ENCODE results near the gene JTB. TPM values are rescaled to one million over a fixed set of nuclear protein-coding genes. Genes with fewer than 3 reads are reported as not detected.

The JTB gene
- total and polyA plus RNA-seq, 2 experiments from 2014 or later = 183 to 242 TPM

GRCh38 chr1:153995202-153995601 lies 17.7 kb upstream of the JTB start:
- peaks cover 5% of the 10 kb centered on the region; the same call in 1 of the 2 replicates for H4K20me1 ChIP-seq (ENCODE audit: insufficient read depth)
- H3F3A ChIP-seq (ENCODE audit: insufficient read depth) = peaks cover 46% of the 10 kb centered on the region
- in situ Hi-C loops (cut with MboI) = no loop called here
- no peaks in the 10 kb centered on the region for H3K9me3 ChIP-seq (ENCODE audit: low read depth)
- peaks cover 21% of the 10 kb centered on the region for H3K36me3 ChIP-seq (ENCODE audit: low read depth)
- TF ChIP-seq EZH2phosphoT487 (IDR thresholded peaks at IDR 0.05; ENCODE audit: insufficient read depth, low read depth) (no peak), EZH2 (IDR thresholded peaks at IDR 0.05; ENCODE audit: insufficient read depth, poor library complexity, severe bottlenecking) (no peak)
- H3K9me2 ChIP-seq (ENCODE audit: insufficient read depth) = no peaks in the 10 kb centered on the region
- peaks cover 18% of the 10 kb centered on the region for H3K4me1 ChIP-seq (ENCODE audit: insufficient read depth)
- H3K27me3 ChIP-seq (replicated peaks; ENCODE audit: insufficient read depth) = no peaks in the 10 kb centered on the region
- H3K27ac ChIP-seq = no peak overlapping the region
- no peak overlapping the region for H3K9ac ChIP-seq
- no peak overlapping the region for H3K4me2 ChIP-seq (ENCODE audit: unreplicated experiment)
- peaks cover 23% of the 10 kb centered on the region for H3K79me2 ChIP-seq (ENCODE audit: insufficient read depth)
- DNase-seq = no peak
- no peak overlapping the region for H2AFZ ChIP-seq
- no peak overlapping the region for H3K4me3 ChIP-seq
- WGBS, 2 experiments (ENCODE audit: low coverage in 1 of 2, low lambda C conversion rate in 2 of 2, missing lambda C conversion rate in 2 of 2) = 80 to 88% methylated on average over 3 of the region's 3 CpGs

GRCh38 chr1:153991806-153992205 lies 14.3 kb upstream of the JTB start:
- 79 to 86% methylated on average over 2 of the region's 2 CpGs for WGBS, 2 experiments (ENCODE audit: low coverage in 1 of 2, low lambda C conversion rate in 2 of 2, missing lambda C conversion rate in 2 of 2)
- peak overlapping the region; percentile 95 for H3K4me3 ChIP-seq
- no peak for TF ChIP-seq EZH2 (IDR thresholded peaks at IDR 0.05; ENCODE audit: insufficient read depth, poor library complexity, severe bottlenecking)
- no peak for TF ChIP-seq EZH2phosphoT487 (IDR thresholded peaks at IDR 0.05; ENCODE audit: insufficient read depth, low read depth)
- peaks cover 21% of the 10 kb centered on the region for H3K36me3 ChIP-seq (ENCODE audit: low read depth)
- peak overlapping the region; percentile 100 for H3K4me2 ChIP-seq (ENCODE audit: unreplicated experiment)
- H3K79me2 ChIP-seq (ENCODE audit: insufficient read depth) = peaks cover 23% of the 10 kb centered on the region
- H3K9me2 ChIP-seq (ENCODE audit: insufficient read depth) = no peaks in the 10 kb centered on the region
- peak overlapping the region; percentile 83 for H3K27ac ChIP-seq
- H2AFZ ChIP-seq = no peak overlapping the region
- DNase-seq = no peak
- H3K9me3 ChIP-seq (ENCODE audit: low read depth) = no peaks in the 10 kb centered on the region
- H3K27me3 ChIP-seq (replicated peaks; ENCODE audit: insufficient read depth) = no peaks in the 10 kb centered on the region
- H3K4me1 ChIP-seq (ENCODE audit: insufficient read depth) = peaks cover 20% of the 10 kb centered on the region
- in situ Hi-C loops (cut with MboI) = no loop called here
- peaks cover 54% of the 10 kb centered on the region for H3F3A ChIP-seq (ENCODE audit: insufficient read depth)
- peak overlapping the region; percentile 99 for H3K9ac ChIP-seq
- H4K20me1 ChIP-seq (ENCODE audit: insufficient read depth) = peaks cover 5% of the 10 kb centered on the region; the same call in 1 of the 2 replicates

GRCh38 chr1:153991151-153991630 lies 13.7 kb upstream of the JTB start:
- peak overlapping the region; percentile 95 for H3K4me3 ChIP-seq
- peaks cover 23% of the 10 kb centered on the region for H3K79me2 ChIP-seq (ENCODE audit: insufficient read depth)
- H3F3A ChIP-seq (ENCODE audit: insufficient read depth) = peaks cover 55% of the 10 kb centered on the region
- H3K9me3 ChIP-seq (ENCODE audit: low read depth) = no peaks in the 10 kb centered on the region
- H3K27me3 ChIP-seq (replicated peaks; ENCODE audit: insufficient read depth) = no peaks in the 10 kb centered on the region
- H3K4me1 ChIP-seq (ENCODE audit: insufficient read depth) = peaks cover 24% of the 10 kb centered on the region
- in situ Hi-C loops (cut with MboI) = no loop called here
- peak; percentile 58 for DNase-seq
- H2AFZ ChIP-seq = 0 out of 2 replicates have a peak overlapping the region, but pooled peaks have one; percentile 90
- WGBS, 2 experiments (ENCODE audit: low coverage in 1 of 2, low lambda C conversion rate in 2 of 2, missing lambda C conversion rate in 2 of 2) = 8 to 11% methylated on average over 9 of the region's 9 CpGs
- H3K36me3 ChIP-seq (ENCODE audit: low read depth) = peaks cover 21% of the 10 kb centered on the region
- no peaks in the 10 kb centered on the region for H3K9me2 ChIP-seq (ENCODE audit: insufficient read depth)
- TF ChIP-seq EZH2 (IDR thresholded peaks at IDR 0.05; ENCODE audit: insufficient read depth, poor library complexity, severe bottlenecking) = no peak
- no peak for TF ChIP-seq EZH2phosphoT487 (IDR thresholded peaks at IDR 0.05; ENCODE audit: insufficient read depth, low read depth)
- H3K4me2 ChIP-seq (ENCODE audit: unreplicated experiment) = peak overlapping the region; percentile 100
- H4K20me1 ChIP-seq (ENCODE audit: insufficient read depth) = peaks cover 5% of the 10 kb centered on the region; the same call in 1 of the 2 replicates
- H3K27ac ChIP-seq = peak overlapping the region; percentile 83
- H3K9ac ChIP-seq = peak overlapping the region; percentile 99

GRCh38 chr1:153990468-153991150 lies 13.1 kb upstream of the JTB start, which contains the start of gene RPS27:
TSS of gene RPS27 (plus strand) at chr1:153990762. CDS start at chr1:153990797, 35 bp downstream.
- Histone ChIP-seq H3K4me1 (ENCODE audit: insufficient read depth) (peaks cover 24% of the 10 kb centered on the region), H3F3A (ENCODE audit: insufficient read depth) (peaks cover 56% of the 10 kb centered on the region), H4K20me1 (ENCODE audit: insufficient read depth) (peaks cover 5% of the 10 kb centered on the region; the same call in 1 of the 2 replicates), H3K36me3 (ENCODE audit: low read depth) (peaks cover 21% of the 10 kb centered on the region), H2AFZ (peak within 1 kb of the TSS; percentile 90), H3K9me2 (ENCODE audit: insufficient read depth) (no peaks in the 10 kb centered on the region), H3K27ac (peak within 1 kb of the TSS; percentile 83), H3K79me2 (ENCODE audit: insufficient read depth) (peaks cover 28% of the 10 kb centered on the region), H3K27me3 (replicated peaks; ENCODE audit: insufficient read depth) (no peaks in the 10 kb centered on the region), H3K9me3 (ENCODE audit: low read depth) (no peaks in the 10 kb centered on the region), H3K4me3 (peak within 1 kb of the TSS; percentile 95), H3K4me2 (ENCODE audit: unreplicated experiment) (peak within 1 kb of the TSS; percentile 100), H3K9ac (peak within 1 kb of the TSS; percentile 99)
- no peak for TF ChIP-seq EZH2 (IDR thresholded peaks at IDR 0.05; ENCODE audit: insufficient read depth, poor library complexity, severe bottlenecking)
- no peak for TF ChIP-seq EZH2phosphoT487 (IDR thresholded peaks at IDR 0.05; ENCODE audit: insufficient read depth, low read depth)
- 0 to 2% methylated on average over 36 of the region's 36 CpGs for WGBS, 2 experiments (ENCODE audit: low coverage in 1 of 2, low lambda C conversion rate in 2 of 2, missing lambda C conversion rate in 2 of 2)
- DNase-seq = peak; percentile 99
- in situ Hi-C loops (cut with MboI) = no loop called here

Measured in GM23248 (cell line).